ENCODE measurements around the gene GRAMD4. TPM values are rescaled to one million over a fixed set of nuclear protein-coding genes. Genes with fewer than 3 reads are reported as not detected.

The GRAMD4 gene
- total and polyA plus RNA-seq, 2 experiments from 2014 or later, result 21.8 to 31.0 TPM

- no peaks in the 10 kb centered on the region for H4K20me1 ChIP-seq (ENCODE audit: insufficient read depth, poor library complexity, severe bottlenecking)
- TF ChIP-seq, protein P1, sequence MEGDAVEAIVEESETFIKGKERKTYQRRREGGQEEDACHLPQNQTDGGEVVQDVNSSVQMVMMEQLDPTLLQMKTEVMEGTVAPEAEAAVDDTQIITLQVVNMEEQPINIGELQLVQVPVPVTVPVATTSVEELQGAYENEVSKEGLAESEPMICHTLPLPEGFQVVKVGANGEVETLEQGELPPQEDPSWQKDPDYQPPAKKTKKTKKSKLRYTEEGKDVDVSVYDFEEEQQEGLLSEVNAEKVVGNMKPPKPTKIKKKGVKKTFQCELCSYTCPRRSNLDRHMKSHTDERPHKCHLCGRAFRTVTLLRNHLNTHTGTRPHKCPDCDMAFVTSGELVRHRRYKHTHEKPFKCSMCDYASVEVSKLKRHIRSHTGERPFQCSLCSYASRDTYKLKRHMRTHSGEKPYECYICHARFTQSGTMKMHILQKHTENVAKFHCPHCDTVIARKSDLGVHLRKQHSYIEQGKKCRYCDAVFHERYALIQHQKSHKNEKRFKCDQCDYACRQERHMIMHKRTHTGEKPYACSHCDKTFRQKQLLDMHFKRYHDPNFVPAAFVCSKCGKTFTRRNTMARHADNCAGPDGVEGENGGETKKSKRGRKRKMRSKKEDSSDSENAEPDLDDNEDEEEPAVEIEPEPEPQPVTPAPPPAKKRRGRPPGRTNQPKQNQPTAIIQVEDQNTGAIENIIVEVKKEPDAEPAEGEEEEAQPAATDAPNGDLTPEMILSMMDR (IDR thresholded peaks at IDR 0.05; ENCODE audit: poor library complexity), result no peak
- TF ChIP-seq EZH2phosphoT487 (IDR thresholded peaks at IDR 0.05; ENCODE audit: low read depth, severe bottlenecking, unreplicated experiment), result no peak
- no peak for TF ChIP-seq EZH2 (IDR thresholded peaks at IDR 0.05; ENCODE audit: borderline replicate concordance)
- H3K4me3 ChIP-seq, result no peak overlapping the region
- H3K9me3 ChIP-seq (ENCODE audit: low read depth), result no peaks in the 10 kb centered on the region
- H3K36me3 ChIP-seq (replicated peaks; ENCODE audit: insufficient read depth, low read depth), result no peaks in the 10 kb centered on the region
- no peaks in the 10 kb centered on the region for H3K79me2 ChIP-seq
- no peak overlapping the region for H3K27ac ChIP-seq
- 94% methylated on average over 14 of the region's 14 CpGs for WGBS (ENCODE audit: low lambda C conversion rate, missing lambda C conversion rate)
- H3K9me2 ChIP-seq (replicated peaks; ENCODE audit: insufficient read depth), result no peaks in the 10 kb centered on the region
- H3K4me2 ChIP-seq, result no peak overlapping the region
- H3K27me3 ChIP-seq, result no peaks in the 10 kb centered on the region
- no peak overlapping the region for H2AFZ ChIP-seq
- no peaks in the 10 kb centered on the region for H3K4me1 ChIP-seq (ENCODE audit: insufficient read depth)
- no peak for DNase-seq (ENCODE audit: low spot score)
Measured at GRCh38 chr22:46676881-46677280, 56.7 kb downstream of the GRAMD4 start.

DNA sequence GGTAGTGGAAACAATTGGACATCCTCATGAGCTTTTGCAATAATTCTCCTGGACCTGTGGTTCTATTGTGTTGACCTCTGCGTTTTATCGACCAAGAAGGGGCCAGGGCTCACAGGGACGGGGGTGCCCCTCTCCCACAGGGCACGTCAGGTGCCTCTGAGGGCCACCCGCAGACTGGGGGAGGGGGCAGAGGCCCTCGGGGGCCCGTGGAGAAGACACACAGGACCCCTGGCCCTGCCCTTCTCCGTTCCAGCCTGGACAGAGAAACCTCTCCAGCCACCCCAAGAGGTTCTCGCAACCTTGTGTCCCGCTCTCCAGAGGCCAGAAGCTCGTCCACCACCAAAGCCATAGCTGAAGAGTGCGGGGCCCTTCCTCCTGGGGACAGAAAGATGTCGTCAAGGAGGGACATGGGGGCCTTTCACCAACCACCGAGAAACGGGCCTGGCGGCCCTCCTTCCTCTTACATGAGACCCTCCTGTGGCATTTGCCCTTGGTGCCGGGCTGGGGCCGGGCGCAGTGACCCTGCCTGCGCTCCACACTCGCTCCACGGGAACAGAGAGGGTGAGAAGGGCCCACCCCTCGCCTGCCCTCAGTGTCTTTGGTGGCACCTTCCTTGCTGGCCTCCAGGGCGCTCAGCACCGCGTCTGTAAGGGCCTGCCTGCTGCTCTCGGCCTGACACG is 57.3 kb downstream of the GRAMD4 start:
- H4K20me1 ChIP-seq (ENCODE audit: insufficient read depth, poor library complexity, severe bottlenecking), result no peaks in the 10 kb centered on the region
- no peak overlapping the region for H3K4me3 ChIP-seq
- H3K4me2 ChIP-seq, result no peak overlapping the region
- H3K36me3 ChIP-seq (replicated peaks; ENCODE audit: insufficient read depth, low read depth), result no peaks in the 10 kb centered on the region
- H3K4me1 ChIP-seq (ENCODE audit: insufficient read depth), result no peaks in the 10 kb centered on the region
- H3K79me2 ChIP-seq, result no peaks in the 10 kb centered on the region
- H3K27me3 ChIP-seq, result no peaks in the 10 kb centered on the region
- H3K27ac ChIP-seq, result no peak overlapping the region
- no peak for DNase-seq (ENCODE audit: low spot score)
- H2AFZ ChIP-seq, result no peak overlapping the region
- TF ChIP-seq, protein P1 (IDR thresholded peaks at IDR 0.05; ENCODE audit: poor library complexity), result no peak
- no peak for TF ChIP-seq EZH2 (IDR thresholded peaks at IDR 0.05; ENCODE audit: borderline replicate concordance)
- TF ChIP-seq EZH2phosphoT487 (IDR thresholded peaks at IDR 0.05; ENCODE audit: low read depth, severe bottlenecking, unreplicated experiment), result no peak
- no peaks in the 10 kb centered on the region for H3K9me2 ChIP-seq (replicated peaks; ENCODE audit: insufficient read depth)
- WGBS (ENCODE audit: low lambda C conversion rate, missing lambda C conversion rate), result 96% methylated on average over 26 of the region's 28 CpGs
- no peaks in the 10 kb centered on the region for H3K9me3 ChIP-seq (ENCODE audit: low read depth)

DNA sequence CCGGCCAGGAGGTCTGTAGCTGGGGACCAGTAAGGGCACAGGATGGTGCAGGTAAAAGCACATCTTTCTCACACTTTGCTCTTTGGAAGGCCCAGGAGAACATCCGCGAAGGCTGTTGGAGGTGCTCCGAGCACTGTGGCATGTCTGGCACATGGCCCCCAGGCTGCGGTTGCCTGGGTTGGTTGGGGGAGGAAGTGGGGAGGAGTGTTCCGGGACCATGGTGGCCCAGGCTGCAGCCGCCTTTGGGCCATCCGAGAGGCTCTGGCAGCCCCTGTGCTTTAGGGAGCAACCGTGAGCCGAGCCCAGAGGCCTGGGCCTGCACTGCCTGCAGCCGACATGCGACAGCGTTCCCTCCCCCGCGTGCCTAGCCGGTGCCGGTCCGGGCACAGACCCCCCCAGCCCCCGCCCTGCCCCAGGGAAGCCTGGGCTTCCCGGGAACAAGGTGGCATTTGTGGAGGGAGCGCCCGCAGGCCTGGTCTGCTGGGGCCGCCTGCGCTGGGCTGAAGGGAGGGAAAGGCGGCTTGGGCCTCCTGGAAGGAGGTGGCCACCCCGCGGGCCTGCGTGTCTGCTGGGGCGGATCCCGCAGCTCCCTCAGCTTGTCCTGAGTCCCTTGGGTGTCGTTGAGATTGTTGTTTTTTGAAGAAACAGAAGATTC is 57.9 kb downstream of the GRAMD4 start:
- H3K4me2 ChIP-seq, result no peak overlapping the region
- no peak overlapping the region for H2AFZ ChIP-seq
- no peaks in the 10 kb centered on the region for H3K9me3 ChIP-seq (ENCODE audit: low read depth)
- H3K27me3 ChIP-seq, result no peaks in the 10 kb centered on the region
- TF ChIP-seq EZH2 (IDR thresholded peaks at IDR 0.05; ENCODE audit: borderline replicate concordance) (no peak), EZH2phosphoT487 (IDR thresholded peaks at IDR 0.05; ENCODE audit: low read depth, severe bottlenecking, unreplicated experiment) (no peak)
- TF ChIP-seq, protein P1 (IDR thresholded peaks at IDR 0.05; ENCODE audit: poor library complexity), result no peak
- no peak for DNase-seq (ENCODE audit: low spot score)
- H3K36me3 ChIP-seq (replicated peaks; ENCODE audit: insufficient read depth, low read depth), result no peaks in the 10 kb centered on the region
- H3K27ac ChIP-seq, result no peak overlapping the region
- H3K4me1 ChIP-seq (ENCODE audit: insufficient read depth), result no peaks in the 10 kb centered on the region
- H4K20me1 ChIP-seq (ENCODE audit: insufficient read depth, poor library complexity, severe bottlenecking), result no peaks in the 10 kb centered on the region
- 95% methylated on average over 16 of the region's 31 CpGs for WGBS (ENCODE audit: low lambda C conversion rate, missing lambda C conversion rate)
- H3K4me3 ChIP-seq, result no peak overlapping the region
- H3K79me2 ChIP-seq, result no peaks in the 10 kb centered on the region
- no peaks in the 10 kb centered on the region for H3K9me2 ChIP-seq (replicated peaks; ENCODE audit: insufficient read depth)
